ENCODE results near the gene PTHLH. TPM values are rescaled to one million over a fixed set of nuclear protein-coding genes. Genes with fewer than 3 reads are reported as not detected.

Gene PTHLH
- total and polyA plus RNA-seq, 2 experiments from 2014 or later, result not detected

- no peaks in the 10 kb centered on the region for H3K9me3 Mint-ChIP-seq
- no peak overlapping the region for H3K4me3 Mint-ChIP-seq
- no peaks in the 10 kb centered on the region for H3K79me2 ChIP-seq (replicated peaks; ENCODE audit: insufficient read depth)
- no peak overlapping the region for H2AFZ ChIP-seq
- ATAC-seq (no peak), DNase-seq (ENCODE audit: low spot score) (no peak)
- no peaks in the 10 kb centered on the region for H3F3A ChIP-seq (replicated peaks; ENCODE audit: low read depth)
- H3K4me1 ChIP-seq (ENCODE audit: insufficient read depth), result no peaks in the 10 kb centered on the region
- no peaks in the 10 kb centered on the region for H3K36me3 Mint-ChIP-seq (ENCODE audit: low read depth)
- no peaks in the 10 kb centered on the region for H3K4me1 Mint-ChIP-seq
- H3K27ac ChIP-seq (ENCODE audit: low read depth), result no peak overlapping the region
- TF ChIP-seq EZH2 (IDR thresholded peaks at IDR 0.05; ENCODE audit: low read depth, unreplicated experiment), result no peak
- H3K9me2 ChIP-seq (ENCODE audit: insufficient read depth), result peaks cover 6% of the 10 kb centered on the region
- no peak overlapping the region for H3K4me3 ChIP-seq
- no peaks in the 10 kb centered on the region for H3K36me3 ChIP-seq (ENCODE audit: insufficient read depth)
- peaks cover 2% of the 10 kb centered on the region for H3K27me3 Mint-ChIP-seq (ENCODE audit: insufficient read depth, low read depth, poor library complexity)
- 0 out of 2 replicates have a peak, but pooled peaks cover 7% of the 10 kb centered on the region for H3K27me3 ChIP-seq (ENCODE audit: insufficient read depth)
- H3K27ac Mint-ChIP-seq, result no peak overlapping the region
- no peak overlapping the region for H3K4me2 ChIP-seq
- H4K20me1 ChIP-seq (replicated peaks; ENCODE audit: insufficient read depth), result no peaks in the 10 kb centered on the region
Measured at GRCh38 chr12:27984275-27984674, 11.7 kb upstream of the PTHLH start.

- Histone ChIP-seq H3K27ac (ENCODE audit: low read depth) (no peak overlapping the region), H4K20me1 (replicated peaks; ENCODE audit: insufficient read depth) (no peaks in the 10 kb centered on the region), H3K79me2 (replicated peaks; ENCODE audit: insufficient read depth) (no peaks in the 10 kb centered on the region), H3K36me3 (ENCODE audit: insufficient read depth) (no peaks in the 10 kb centered on the region), H3K4me2 (no peak overlapping the region), H3K4me1 (ENCODE audit: insufficient read depth) (peaks cover 7% of the 10 kb centered on the region), H3K27me3 (ENCODE audit: insufficient read depth) (peaks cover 21% of the 10 kb centered on the region), H3F3A (replicated peaks; ENCODE audit: low read depth) (no peaks in the 10 kb centered on the region), H2AFZ (no peak overlapping the region), H3K4me3 (no peak overlapping the region), H3K9me2 (ENCODE audit: insufficient read depth) (peaks cover 4% of the 10 kb centered on the region)
- TF ChIP-seq CREB1 (CRISPR knock-in tag; IDR thresholded peaks at IDR 0.05; ENCODE audit: low read depth) (no peak), EZH2phosphoT487 (IDR thresholded peaks at IDR 0.05; ENCODE audit: unreplicated experiment) (no peak), ZNF331 (CRISPR knock-in tag; IDR thresholded peaks at IDR 0.05; ENCODE audit: low read depth) (no peak), POLR2AphosphoS5 (IDR thresholded peaks at IDR 0.05; ENCODE audit: low read depth) (no peak), ZNF462 (CRISPR knock-in tag; IDR thresholded peaks at IDR 0.05) (no peak), NANOG (IDR thresholded peaks at IDR 0.05; ENCODE audit: borderline replicate concordance) (no peak)
- H3K9me3 Mint-ChIP-seq, result no peaks in the 10 kb centered on the region
- ATAC-seq (no peak), DNase-seq (ENCODE audit: low spot score) (no peak)
- peaks cover 5% of the 10 kb centered on the region for H3K27me3 Mint-ChIP-seq (ENCODE audit: insufficient read depth, low read depth, poor library complexity)
- no peaks in the 10 kb centered on the region for H3K36me3 Mint-ChIP-seq (ENCODE audit: low read depth)
- H3K27ac Mint-ChIP-seq, result no peak overlapping the region
- no peaks in the 10 kb centered on the region for H3K4me1 Mint-ChIP-seq
- H3K4me3 Mint-ChIP-seq, result no peak overlapping the region
Measured at GRCh38 chr12:27982951-27983350, 10.4 kb upstream of the PTHLH start.

All from GM23338 (cell line).